MCF 10A (cell line): ENCODE results near the gene TNNT2. TPM values are rescaled to one million over a fixed set of nuclear protein-coding genes. Genes with fewer than 3 reads are reported as not detected.

ENCODE experiments used
- BruUV-seq: library from RNA; stranded (reverse); fragments of 400-500 nt; replicated peaks from 2 replicates; lab custom pipeline; 2021; lab: Mats Ljungman, UMichigan
- CTCF ChIA-PET: fragments of 300-600 bp; sonication (Branson Sonifier 250); formaldehyde crosslinking; extraction: SDS; loops from one replicate; lab custom pipeline; 2021; ENCODE audit warnings: antibody characterized with exemption, inconsistent platforms; lab: Yijun Ruan, JAX
- POLR2A ChIA-PET: fragments of 300-600, 350-650 bp; sonication (Branson Sonifier 250); formaldehyde crosslinking; extraction: SDS; loops from one replicate; lab custom pipeline; 2020; ENCODE audit warnings: antibody characterized with exemption, inconsistent platforms; lab: Yijun Ruan, JAX
- DNase-seq: peaks from one replicate; pipeline ENCODE4 v3.0.0-alpha.2; 2018; ENCODE audit not compliant: unreplicated experiment
- H3K27ac Mint-ChIP-seq: one replicate; pipeline ENCODE4 v1.8.0; 2022; ENCODE audit warnings: mild to moderate bottlenecking, low read depth, mixed read lengths; ENCODE audit not compliant: unreplicated experiment
- H3K27me3 Mint-ChIP-seq: one replicate; pipeline ENCODE4 v1.8.0; 2022; ENCODE audit warnings: mixed read lengths; ENCODE audit not compliant: insufficient read depth, unreplicated experiment
- H3K36me3 Mint-ChIP-seq: one replicate; pipeline ENCODE4 v1.8.0; 2022; ENCODE audit warnings: mild to moderate bottlenecking, moderate library complexity, mixed read lengths; ENCODE audit not compliant: insufficient read depth, unreplicated experiment
- H3K4me1 Mint-ChIP-seq: one replicate; pipeline ENCODE4 v1.8.0; 2022; ENCODE audit warnings: mixed read lengths; ENCODE audit not compliant: insufficient read depth, unreplicated experiment
- H3K4me3 Mint-ChIP-seq: one replicate; pipeline ENCODE4 v1.8.0; 2022; ENCODE audit warnings: mild to moderate bottlenecking, moderate library complexity, mixed read lengths; ENCODE audit not compliant: unreplicated experiment
- H3K9me3 Mint-ChIP-seq: one replicate; pipeline ENCODE4 v1.8.0; 2022; ENCODE audit warnings: mixed read lengths; ENCODE audit not compliant: unreplicated experiment
- CTCF ChIP-seq: fragments of 200-600 bp; IDR thresholded peaks from one replicate; pipeline ENCODE4 v1.8.0; 2022; ENCODE audit warnings: antibody characterized with exemption, mild to moderate bottlenecking; ENCODE audit not compliant: unreplicated experiment
- intact Hi-C: fragments of 100-400 bp; cut with micrococcal nuclease; formaldehyde crosslinking; loops from 2 replicates; pipeline ENCODE4 v1.14.1; 2022
- total RNA-seq: library from RNA; stranded (reverse); gene quantifications from 2 replicates; pipeline ENCODE4 v1.2.3, GENCODE V29; 2022

TNNT2 gene
- total RNA-seq, 1 experiment from 2014 or later, result 0.37 TPM

- H3K4me1 Mint-ChIP-seq, result peaks cover 11% of the 10 kb centered on the region
- intact Hi-C loops, result no loop called here
- H3K4me3 Mint-ChIP-seq, result no peak overlapping the region
- ChIA-PET POLR2A (interaction anchor here (1.1 to 1.8 kb wide), 2 partner anchors 10 to 13 kb away, joined by 5 to 6 read pairs; no protein-coding TSS in a partner anchor), CTCF (interaction anchor here (0.6 to 6.1 kb wide), 9 partner anchors 12 to 132 kb away, joined by 3 to 75 read pairs (median 4); no protein-coding TSS in a partner anchor)
- H3K27ac Mint-ChIP-seq, result no peak overlapping the region
- H3K9me3 Mint-ChIP-seq, result no peaks in the 10 kb centered on the region
- no peaks in the 10 kb centered on the region for H3K27me3 Mint-ChIP-seq
- DNase-seq, result no peak
- no TSS peak for BruUV-seq
- H3K36me3 Mint-ChIP-seq, result no peaks in the 10 kb centered on the region
- TF ChIP-seq CTCF, result no peak
Observed at GRCh38 chr1:201324821-201325677, 52.4 kb downstream of the TNNT2 start.

- intact Hi-C loops, result no loop called here
- H3K36me3 Mint-ChIP-seq, result no peaks in the 10 kb centered on the region
- peaks cover 11% of the 10 kb centered on the region for H3K4me1 Mint-ChIP-seq
- no TSS peak for BruUV-seq
- H3K4me3 Mint-ChIP-seq, result no peak overlapping the region
- H3K9me3 Mint-ChIP-seq, result no peaks in the 10 kb centered on the region
- TF ChIP-seq CTCF, result no peak
- no peaks in the 10 kb centered on the region for H3K27me3 Mint-ChIP-seq
- DNase-seq, result no peak
- ChIA-PET POLR2A (interaction anchor here (1.2 to 1.8 kb wide), 2 partner anchors 12 to 21 kb away, joined by 4 to 5 read pairs; no protein-coding TSS in a partner anchor), CTCF (interaction anchor here (0.6 to 1.9 kb wide), 7 partner anchors 10 to 235 kb away, joined by 3 to 12 read pairs (median 3); no protein-coding TSS in a partner anchor)
- H3K27ac Mint-ChIP-seq, result no peak overlapping the region
Observed at GRCh38 chr1:201324306-201324705, 53.2 kb downstream of the TNNT2 start.

- TF ChIP-seq CTCF, result no peak
- Mint-ChIP-seq H3K9me3 (no peaks in the 10 kb centered on the region), H3K36me3 (no peaks in the 10 kb centered on the region), H3K4me3 (no peak overlapping the region), H3K4me1 (peaks cover 21% of the 10 kb centered on the region), H3K27ac (no peak overlapping the region), H3K27me3 (no peaks in the 10 kb centered on the region)
- intact Hi-C loops, result no loop called here
- BruUV-seq, result no TSS peak
- CTCF ChIA-PET, result interaction anchor here (0.6 to 1.9 kb wide), 8 partner anchors 9 to 851 kb away, joined by 3 to 12 read pairs (median 4); no protein-coding TSS in a partner anchor
- POLR2A ChIA-PET, result interaction anchor here (0.7 to 2.3 kb wide), 5 partner anchors 8 to 31 kb away, joined by 3 to 7 read pairs (median 4); no protein-coding TSS in a partner anchor
- no peak for DNase-seq
Observed at GRCh38 chr1:201322653-201323510, 54.6 kb downstream of the TNNT2 start.
